GM23248 (cell line): ENCODE data around the gene PRR5L.

ENCODE experiments used
- EZH2 ChIP-seq: fragments of 200-600 bp; sonication (generic); IDR thresholded peaks from 2 replicates; pipeline ENCODE4 v1.6.1; 2018; ENCODE audit warnings: antibody characterized with exemption, mild to moderate bottlenecking; ENCODE audit not compliant: insufficient read depth, poor library complexity, severe bottlenecking
- EZH2phosphoT487 ChIP-seq: fragments of 200-600 bp; sonication (generic); IDR thresholded peaks from 2 replicates; pipeline ENCODE4 v1.6.1; 2018; ENCODE audit warnings: antibody characterized with exemption, moderate library complexity, mild to moderate bottlenecking, low read depth; ENCODE audit not compliant: insufficient read depth

DNA sequence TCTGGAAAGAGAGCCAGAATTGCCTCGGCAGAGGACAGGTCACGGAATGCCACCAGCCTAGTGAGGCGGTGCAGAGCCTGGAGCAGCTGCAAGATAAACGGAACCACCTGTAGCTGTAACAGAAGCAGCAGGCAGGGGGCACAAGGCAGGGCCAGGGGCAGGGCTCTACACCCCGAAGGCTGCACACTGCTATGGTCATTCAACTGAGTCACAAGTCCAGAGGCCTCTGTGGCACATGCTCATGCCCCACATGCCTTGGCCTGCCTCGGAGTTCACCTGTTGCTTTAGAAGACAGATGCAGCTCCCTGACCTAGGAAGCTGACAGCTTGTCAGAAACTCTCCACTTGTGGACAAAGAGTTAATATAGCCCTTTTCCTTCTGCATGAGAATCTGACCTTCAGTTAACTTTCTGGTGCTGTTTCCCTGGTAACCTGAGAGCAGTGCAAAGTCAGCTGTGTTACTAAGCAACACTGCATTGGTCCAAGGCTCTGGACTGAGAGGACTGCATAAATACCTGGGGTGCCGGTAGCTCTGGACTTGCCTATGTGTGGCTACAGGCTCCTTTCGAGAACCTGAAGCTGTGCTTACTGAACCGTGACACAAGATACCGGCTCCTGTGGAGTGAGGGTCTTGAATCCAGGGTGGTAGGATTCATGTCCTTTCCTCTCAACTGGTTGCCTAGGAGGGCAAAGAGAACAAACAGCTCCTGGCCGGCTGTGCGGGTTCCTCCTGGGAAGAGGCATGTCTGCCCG is 17.4 kb upstream of the PRR5L start:
- TF ChIP-seq EZH2 (no peak), EZH2phosphoT487 (no peak)
